Endothelial cell of umbilical vein (primary cell): ENCODE data around the gene UROC1. TPM values are rescaled to one million over a fixed set of nuclear protein-coding genes. Genes with fewer than 3 reads are reported as not detected.

Experiments
- BruUV-seq: library from RNA; stranded (reverse); fragments of 400-500 nt; replicated peaks from 2 replicates; lab custom pipeline; 2021; lab: Mats Ljungman, UMichigan
- CTCF ChIA-PET: fragments of 300-600, 350-600 bp; sonication (Branson Sonifier 250); formaldehyde crosslinking; loops from one replicate; lab custom pipeline; 2021; ENCODE audit warnings: antibody characterized with exemption, inconsistent platforms; lab: Charles Lee
- POLR2A ChIA-PET: fragments of 300-600, 350-600 bp; sonication (Branson Sonifier 250); formaldehyde crosslinking; loops from one replicate; lab custom pipeline; 2021; ENCODE audit warnings: antibody characterized with exemption, inconsistent platforms; lab: Charles Lee
- DNase-seq: peaks from one replicate; pipeline ENCODE4 v3.0.0-alpha.2; 2011; ENCODE audit warnings: low read depth, low spot score
- FAIRE-seq: peaks from 2 replicates; lab custom pipeline; 2011; peaks lifted over from hg19 to GRCh38; lab: Jason Lieb, UNC
- H2AFZ ChIP-seq: 2 replicates; pipeline ENCODE4 v1.6.0; 2012; ENCODE audit warnings: low read depth, low read length, control low read depth, inconsistent platforms
- H3K27ac ChIP-seq: 2 replicates; pipeline ENCODE4 v1.5.1; 2011; ENCODE audit warnings: low read depth, mild to moderate bottlenecking, control low read depth, low read length, moderate library complexity; ENCODE audit not compliant: insufficient read depth
- H3K27me3 ChIP-seq, 2 experiments: 2 replicates each; pipeline versions ENCODE4 v1.6.0 to v1.6.1; 2011; ENCODE audit warnings: low read length in 2 of 2, mixed read lengths in 1 of 2; ENCODE audit not compliant: control insufficient read depth in 2 of 2, insufficient read depth in 2 of 2
- H3K36me3 ChIP-seq, 2 experiments: 2 replicates in 1 of 2; 3 replicates in 1 of 2; pipeline ENCODE4 v1.5.1; 2011; ENCODE audit warnings: low read length in 2 of 2, mild to moderate bottlenecking in 1 of 2, moderate library complexity in 1 of 2; ENCODE audit not compliant: control insufficient read depth in 2 of 2, insufficient read depth in 2 of 2; ENCODE audit errors: extremely low read depth in 1 of 2
- H3K4me1 ChIP-seq: 3 replicates; pipeline ENCODE4 v1.5.1; 2011; ENCODE audit warnings: mild to moderate bottlenecking, low read length; ENCODE audit not compliant: control insufficient read depth, insufficient read depth; ENCODE audit errors: extremely low read depth
- H3K4me2 ChIP-seq: 2 replicates; pipeline ENCODE4 v1.6.1; 2011; ENCODE audit warnings: low read length, control low read depth, mixed read lengths; ENCODE audit not compliant: insufficient read depth
- H3K4me3 ChIP-seq, 3 experiments: fragments of 200-600 bp in 1 of 3; sonication (generic), shearing (Covaris generic) in 1 of 3; replicated peaks in 1 of 3; 2 replicates each; pipeline ENCODE4 v1.5.1; 2011 to 2016; ENCODE audit warnings: control low read depth in 3 of 3, low read length in 3 of 3, mild to moderate bottlenecking in 2 of 3, inconsistent platforms in 1 of 3, low read depth in 1 of 3, moderate library complexity in 1 of 3; ENCODE audit not compliant: insufficient read depth in 1 of 3
- H3K79me2 ChIP-seq: 2 replicates; pipeline ENCODE4 v1.6.0; 2012; ENCODE audit warnings: low read length, inconsistent platforms; ENCODE audit not compliant: control insufficient read depth, insufficient read depth
- H3K9ac ChIP-seq: replicated peaks from 2 replicates; pipeline ENCODE3; 2011; ENCODE audit warnings: low read length, control low read depth; ENCODE audit not compliant: insufficient read depth; ENCODE audit errors: extremely low read depth
- H3K9me1 ChIP-seq: replicated peaks from 3 replicates; pipeline ENCODE4 v1.6.0; 2011; ENCODE audit warnings: mild to moderate bottlenecking, low read length; ENCODE audit not compliant: control insufficient read depth, insufficient read depth; ENCODE audit errors: extremely low read depth
- H3K9me3 ChIP-seq: replicated peaks from 2 replicates; pipeline ENCODE4 v1.5.1; 2012; ENCODE audit warnings: low read length, inconsistent platforms; ENCODE audit not compliant: control insufficient read depth, insufficient read depth
- H4K20me1 ChIP-seq: replicated peaks from 2 replicates; pipeline ENCODE3; 2011; ENCODE audit warnings: mild to moderate bottlenecking, low read length; ENCODE audit not compliant: control insufficient read depth, insufficient read depth; ENCODE audit errors: extremely low read depth
- EZH2 ChIP-seq: IDR thresholded peaks from 2 replicates; pipeline ENCODE4 v1.6.1; 2012; ENCODE audit warnings: borderline replicate concordance, low read depth, mild to moderate bottlenecking, moderate library complexity, low read length, inconsistent platforms; ENCODE audit not compliant: severe bottlenecking
- FOS ChIP-seq: IDR thresholded peaks from 2 replicates; pipeline ENCODE4 v1.6.1; 2011; ENCODE audit warnings: mild to moderate bottlenecking, low read length, moderate library complexity, borderline replicate concordance; ENCODE audit not compliant: insufficient read depth
- GATA2 ChIP-seq: IDR thresholded peaks from 2 replicates; pipeline ENCODE4 v1.7.0; 2011; ENCODE audit warnings: low read depth, mild to moderate bottlenecking, moderate library complexity, mixed read lengths, low read length; ENCODE audit not compliant: insufficient read length, insufficient read depth
- JUN ChIP-seq: IDR thresholded peaks from 2 replicates; pipeline ENCODE4 v1.6.1; 2011; ENCODE audit warnings: borderline replicate concordance, low read depth; ENCODE audit not compliant: insufficient read length, insufficient read depth
- MAX ChIP-seq: IDR thresholded peaks from 2 replicates; pipeline ENCODE4 v1.6.1; 2011; ENCODE audit not compliant: insufficient read depth, insufficient read length
- MYC ChIP-seq: IDR thresholded peaks from one replicate; pipeline ENCODE4 v1.6.1; 2011; ENCODE audit warnings: mild to moderate bottlenecking, low read depth, low read length
- POLR2A ChIP-seq: IDR thresholded peaks from 2 replicates; pipeline ENCODE4 v1.6.1; 2012; ENCODE audit warnings: low read depth, mild to moderate bottlenecking, control low read depth, low read length
- POLR2AphosphoS5 ChIP-seq: IDR thresholded peaks from 2 replicates; pipeline ENCODE4 v1.6.1; 2012; ENCODE audit warnings: low read depth, mild to moderate bottlenecking, control low read depth, low read length, moderate library complexity; ENCODE audit not compliant: insufficient read depth
- dilution Hi-C: fragments of 300-500 bp; cut with MboI; formaldehyde crosslinking; loops from one replicate; pipeline ENCODE4 v1.15.0; 2019; ENCODE audit warnings: low sequenced_read_pairs; ENCODE audit not compliant: extremely low pct_ligation_motif_present
- intact Hi-C: fragments of 100-400 bp; cut with micrococcal nuclease; formaldehyde crosslinking; loops from one replicate; pipeline ENCODE4 v1.10.0; 2022
- polyA plus RNA-seq, 4 experiments: library from polyadenylated mRNA; depleted of rRNA in 3 of 4; stranded (reverse) in 3 of 4; unstranded in 1 of 4; fragments of >200 nt; gene quantifications; 2 replicates each; pipeline versions ENCODE4 v1.2.1 to v1.2.3, GENCODE V29; 2011 to 2012; ENCODE audit warnings: missing spikeins in 1 of 4
- total RNA-seq: library from RNA; stranded (reverse); gene quantifications from 2 replicates; pipeline ENCODE4 v1.2.3, GENCODE V29; 2021
- TF ChIP-seq, protein P1 (sequence below), 2 donors: IDR thresholded peaks; 1 replicate in 1 of 2; 2 replicates in 1 of 2; pipeline ENCODE4 v1.5.1; 2011; ENCODE audit warnings: low read length in 2 of 2, mild to moderate bottlenecking in 2 of 2, moderate library complexity in 2 of 2, control low read depth in 1 of 2, inconsistent platforms in 1 of 2, low read depth in 1 of 2; ENCODE audit not compliant: insufficient read depth in 1 of 2; ENCODE audit errors: extremely low read depth in 1 of 2

Gene UROC1
- total and polyA plus RNA-seq, 2 donors (not counting 3 experiments of a cell fraction or from before 2014, with no cell fraction given) = not detected

DNA sequence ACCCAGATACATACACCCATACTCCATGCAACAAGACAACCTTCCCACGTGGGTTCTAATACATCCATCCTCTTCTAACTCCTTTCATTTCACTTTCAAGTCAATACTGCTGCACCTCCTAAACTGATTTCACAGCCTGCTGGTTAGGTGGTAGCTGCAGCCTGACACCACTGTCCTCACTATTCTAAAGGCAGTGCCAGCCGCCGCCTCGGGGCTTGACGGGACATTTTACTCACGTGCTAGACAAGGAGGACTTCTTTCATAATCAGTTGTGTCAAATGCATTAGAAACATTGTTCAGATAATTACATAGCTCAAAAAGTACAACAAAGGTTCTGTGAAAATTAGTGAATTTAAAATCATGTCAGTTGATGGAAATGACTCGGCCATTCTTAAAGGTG lies 6.3 kb downstream of the UROC1 start:
- TF ChIP-seq POLR2AphosphoS5 (no peak), EZH2 (no peak), POLR2A (no peak), MAX (no peak), JUN (no peak), GATA2 (no peak), FOS (no peak), MYC (no peak)
- TF ChIP-seq, protein P1, sequence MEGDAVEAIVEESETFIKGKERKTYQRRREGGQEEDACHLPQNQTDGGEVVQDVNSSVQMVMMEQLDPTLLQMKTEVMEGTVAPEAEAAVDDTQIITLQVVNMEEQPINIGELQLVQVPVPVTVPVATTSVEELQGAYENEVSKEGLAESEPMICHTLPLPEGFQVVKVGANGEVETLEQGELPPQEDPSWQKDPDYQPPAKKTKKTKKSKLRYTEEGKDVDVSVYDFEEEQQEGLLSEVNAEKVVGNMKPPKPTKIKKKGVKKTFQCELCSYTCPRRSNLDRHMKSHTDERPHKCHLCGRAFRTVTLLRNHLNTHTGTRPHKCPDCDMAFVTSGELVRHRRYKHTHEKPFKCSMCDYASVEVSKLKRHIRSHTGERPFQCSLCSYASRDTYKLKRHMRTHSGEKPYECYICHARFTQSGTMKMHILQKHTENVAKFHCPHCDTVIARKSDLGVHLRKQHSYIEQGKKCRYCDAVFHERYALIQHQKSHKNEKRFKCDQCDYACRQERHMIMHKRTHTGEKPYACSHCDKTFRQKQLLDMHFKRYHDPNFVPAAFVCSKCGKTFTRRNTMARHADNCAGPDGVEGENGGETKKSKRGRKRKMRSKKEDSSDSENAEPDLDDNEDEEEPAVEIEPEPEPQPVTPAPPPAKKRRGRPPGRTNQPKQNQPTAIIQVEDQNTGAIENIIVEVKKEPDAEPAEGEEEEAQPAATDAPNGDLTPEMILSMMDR (IDR thresholded peaks at IDR 0.05; ENCODE audit: extremely low read depth in 1 of 2, insufficient read depth in 1 of 2, low read depth in 1 of 2, low read length in 2 of 2) = no peak
- no peak overlapping the region for H3K4me3 ChIP-seq
- BruUV-seq = no TSS peak
- ChIA-PET POLR2A (no interaction called here), CTCF (interaction anchor here (1.1 kb wide), 1 partner anchor 11 kb away, joined by 6 read pairs; no protein-coding TSS in a partner anchor)
- no peak overlapping the region for H3K27ac ChIP-seq
- no peak overlapping the region for H2AFZ ChIP-seq
- dilution Hi-C loops (no loop called here), intact Hi-C loops (no loop called here)
- no peaks in the 10 kb centered on the region for H4K20me1 ChIP-seq
- H3K9me1 ChIP-seq = no peaks in the 10 kb centered on the region
- no peaks in the 10 kb centered on the region for H3K4me1 ChIP-seq
- no peaks in the 10 kb centered on the region for H3K79me2 ChIP-seq
- no peak overlapping the region for H3K9ac ChIP-seq
- H3K27me3 ChIP-seq = no peaks in the 10 kb centered on the region
- FAIRE-seq (no peak), DNase-seq (no peak)
- no peaks in the 10 kb centered on the region for H3K36me3 ChIP-seq
- H3K9me3 ChIP-seq = no peaks in the 10 kb centered on the region
- no peak overlapping the region for H3K4me2 ChIP-seq
